Ovary (tissue), 3 donors: ENCODE data around the gene COPB2.

Experiments
- EP300 ChIP-seq: sonication (generic); formaldehyde crosslinking; IDR thresholded peaks from one replicate; pipeline ENCODE4 v1.6.1; 2017; ENCODE audit warnings: antibody characterized with exemption
- POLR2A ChIP-seq: fragments of 450-650 bp; IDR thresholded peaks from one replicate; pipeline ENCODE4 v1.6.1; 2017; ENCODE audit warnings: antibody characterized with exemption, mild to moderate bottlenecking, moderate library complexity
- TF ChIP-seq, protein P1 (sequence below), 3 donors: fragments of 450-650 bp in 2 of 3; fragments of 200-600 bp in 1 of 3; IDR thresholded peaks; one replicate each; pipeline versions ENCODE4 v1.5.1 to v1.8.0; 2016 to 2022; ENCODE audit warnings: antibody characterized with exemption in 3 of 3, mild to moderate bottlenecking in 1 of 3
- donor health status: DM: no; HTN: no; CAD: no.

DNA sequence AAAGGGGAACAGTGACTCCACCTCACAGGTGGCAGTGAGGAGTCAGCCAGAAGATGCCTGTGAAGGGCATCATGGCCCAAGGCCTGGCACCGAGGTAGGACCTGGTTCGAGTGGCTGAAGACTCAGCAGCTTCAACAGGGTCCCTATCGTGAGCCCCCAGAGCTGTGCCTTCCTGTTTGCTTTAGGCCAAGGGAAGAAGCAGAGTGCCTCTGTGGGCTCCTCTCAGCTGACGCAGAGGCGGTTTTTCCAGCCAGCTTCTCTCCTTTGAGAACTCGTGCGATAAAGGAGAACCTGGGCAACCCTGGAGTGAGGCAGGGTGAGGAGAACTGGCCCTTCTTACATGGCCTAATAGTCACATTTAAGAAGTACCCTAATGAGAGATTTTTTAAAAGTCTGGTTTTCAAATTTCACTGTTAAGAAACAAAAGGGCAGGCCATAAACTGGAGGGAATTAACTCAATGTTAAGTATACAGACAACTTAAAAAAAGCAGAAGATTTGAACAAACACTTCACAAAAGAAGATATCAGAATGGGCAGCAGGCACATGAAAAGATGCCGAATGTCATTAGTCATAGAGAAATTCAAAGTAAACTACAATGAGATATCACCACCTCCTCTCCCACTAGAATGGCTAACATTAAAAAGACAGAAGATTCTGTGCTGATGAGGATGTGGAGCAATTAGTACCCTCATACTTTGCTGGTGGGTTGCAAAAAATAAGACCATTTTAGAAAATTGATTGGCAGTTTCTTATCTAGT lies 68.7 kb downstream of the COPB2 start:
- TF ChIP-seq EP300 (no peak), POLR2A (no peak)
- TF ChIP-seq, protein P1, sequence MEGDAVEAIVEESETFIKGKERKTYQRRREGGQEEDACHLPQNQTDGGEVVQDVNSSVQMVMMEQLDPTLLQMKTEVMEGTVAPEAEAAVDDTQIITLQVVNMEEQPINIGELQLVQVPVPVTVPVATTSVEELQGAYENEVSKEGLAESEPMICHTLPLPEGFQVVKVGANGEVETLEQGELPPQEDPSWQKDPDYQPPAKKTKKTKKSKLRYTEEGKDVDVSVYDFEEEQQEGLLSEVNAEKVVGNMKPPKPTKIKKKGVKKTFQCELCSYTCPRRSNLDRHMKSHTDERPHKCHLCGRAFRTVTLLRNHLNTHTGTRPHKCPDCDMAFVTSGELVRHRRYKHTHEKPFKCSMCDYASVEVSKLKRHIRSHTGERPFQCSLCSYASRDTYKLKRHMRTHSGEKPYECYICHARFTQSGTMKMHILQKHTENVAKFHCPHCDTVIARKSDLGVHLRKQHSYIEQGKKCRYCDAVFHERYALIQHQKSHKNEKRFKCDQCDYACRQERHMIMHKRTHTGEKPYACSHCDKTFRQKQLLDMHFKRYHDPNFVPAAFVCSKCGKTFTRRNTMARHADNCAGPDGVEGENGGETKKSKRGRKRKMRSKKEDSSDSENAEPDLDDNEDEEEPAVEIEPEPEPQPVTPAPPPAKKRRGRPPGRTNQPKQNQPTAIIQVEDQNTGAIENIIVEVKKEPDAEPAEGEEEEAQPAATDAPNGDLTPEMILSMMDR (IDR thresholded peaks at IDR 0.05), result no peak
